Neural progenitor cell (in vitro differentiated cells): ENCODE measurements around the gene ZNF454.

Source experiments
- CTCF ChIP-seq: fragments of 200-600 bp; sonication (generic); IDR thresholded peaks from 2 replicates; pipeline ENCODE4 v1.5.1; 2017; ENCODE audit warnings: antibody characterized with exemption, mild to moderate bottlenecking
- EZH2 ChIP-seq: fragments of 200-600 bp; sonication (generic); IDR thresholded peaks from 2 replicates; pipeline ENCODE4 v1.6.1; 2017; ENCODE audit warnings: antibody characterized with exemption, mild to moderate bottlenecking, moderate library complexity
- EZH2phosphoT487 ChIP-seq: fragments of 200-600 bp; sonication (generic); IDR thresholded peaks from 2 replicates; pipeline ENCODE4 v1.6.1; 2017; ENCODE audit warnings: antibody characterized with exemption

- TF ChIP-seq CTCF: no peak
- no peak for TF ChIP-seq EZH2
- TF ChIP-seq EZH2phosphoT487: no peak
Observed at GRCh38 chr5:179006564-179006963, 65.6 kb downstream of the ZNF454 start.
